HG02678 (cell line): ENCODE data around the gene DAP.
"Not testable (repeated sequence)": the region's sequence is repeated elsewhere in the genome, so short reads cannot be mapped to it uniquely, and the experiment has no call there.

Experiments
- ATAC-seq: cut with Tn5 transposase; IDR thresholded peaks from one replicate; pipeline ENCODE4 v1.9.1; 2021; ENCODE audit warnings: mild to moderate bottlenecking, moderate library complexity; ENCODE audit not compliant: unreplicated experiment

The DAP gene

GRCh38 chr5:10735569-10736276 lies 25.3 kb downstream of the DAP start:
- peak; percentile 77 for ATAC-seq

GRCh38 chr5:10734832-10735523 lies 26.1 kb downstream of the DAP start:
- ATAC-seq, result no peak

DNA sequence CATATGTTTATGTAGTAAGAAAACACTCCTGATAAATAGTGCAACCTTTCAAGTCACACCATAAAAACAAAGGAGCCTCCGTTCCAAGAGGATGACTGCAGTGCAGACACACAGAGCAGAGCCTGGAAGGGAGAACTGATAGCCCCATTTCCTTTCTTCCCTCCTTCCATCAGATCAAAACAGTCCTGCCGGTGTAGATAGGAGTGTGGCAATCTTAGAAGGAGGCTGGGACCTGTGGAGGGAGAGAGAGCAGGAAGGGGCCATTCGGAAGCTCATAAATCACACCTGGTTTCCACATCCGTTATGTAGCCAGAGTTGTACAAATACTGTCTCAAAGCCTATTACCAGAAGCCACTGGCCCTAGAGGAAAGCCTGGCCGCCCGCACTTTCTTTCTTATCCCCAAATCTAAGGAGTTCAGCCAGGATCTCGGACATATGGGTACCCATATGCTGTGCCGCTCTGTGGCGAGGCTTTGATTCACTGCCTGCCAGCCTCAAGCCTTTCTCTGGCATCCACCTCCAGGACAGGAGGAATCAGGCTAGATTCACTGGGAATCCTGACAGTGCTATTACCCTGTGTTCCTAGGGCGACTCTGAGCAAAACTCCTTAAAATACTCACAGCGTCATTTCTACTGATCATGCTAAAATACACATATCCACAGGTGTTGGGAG lies 26.9 kb downstream of the DAP start:
- no peak for ATAC-seq

DNA sequence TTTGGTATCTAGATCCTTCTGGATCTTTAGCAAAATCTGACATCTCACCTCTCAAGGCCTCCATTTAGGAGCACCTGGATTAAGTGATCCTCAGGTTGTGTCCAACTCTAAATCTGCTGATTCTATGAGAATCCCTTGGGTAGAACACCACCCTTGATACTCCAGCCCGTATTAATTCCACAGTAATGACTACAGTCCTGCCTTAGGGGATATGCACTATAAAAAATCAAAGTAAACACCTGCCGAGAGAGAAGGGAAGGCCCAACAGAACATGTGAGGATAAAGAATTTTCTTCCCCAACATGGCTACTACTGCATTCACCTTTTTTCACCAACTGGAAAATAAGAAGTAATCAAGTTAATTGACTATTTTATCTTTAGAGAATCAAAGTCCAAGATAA lies 27.6 kb downstream of the DAP start:
- no peak for ATAC-seq

GRCh38 chr5:10731913-10732312 lies 29.1 kb downstream of the DAP start:
- no peak for ATAC-seq

DNA sequence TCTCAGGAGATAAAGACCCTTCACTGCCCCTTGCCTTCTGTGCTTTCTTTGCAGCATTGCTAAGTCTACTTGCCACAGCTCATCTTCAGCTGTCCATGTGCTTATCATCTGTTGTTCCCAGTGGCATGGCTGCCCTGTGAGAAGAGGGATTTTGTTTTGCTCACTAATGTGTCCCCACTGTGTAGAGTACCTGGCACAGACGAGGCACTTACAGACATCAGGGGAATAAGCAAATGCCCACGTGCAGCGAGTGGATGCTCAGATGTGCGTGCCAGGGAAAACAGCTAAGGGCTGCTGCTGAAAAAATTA lies 31.0 kb downstream of the DAP start:
- no peak for ATAC-seq

DNA sequence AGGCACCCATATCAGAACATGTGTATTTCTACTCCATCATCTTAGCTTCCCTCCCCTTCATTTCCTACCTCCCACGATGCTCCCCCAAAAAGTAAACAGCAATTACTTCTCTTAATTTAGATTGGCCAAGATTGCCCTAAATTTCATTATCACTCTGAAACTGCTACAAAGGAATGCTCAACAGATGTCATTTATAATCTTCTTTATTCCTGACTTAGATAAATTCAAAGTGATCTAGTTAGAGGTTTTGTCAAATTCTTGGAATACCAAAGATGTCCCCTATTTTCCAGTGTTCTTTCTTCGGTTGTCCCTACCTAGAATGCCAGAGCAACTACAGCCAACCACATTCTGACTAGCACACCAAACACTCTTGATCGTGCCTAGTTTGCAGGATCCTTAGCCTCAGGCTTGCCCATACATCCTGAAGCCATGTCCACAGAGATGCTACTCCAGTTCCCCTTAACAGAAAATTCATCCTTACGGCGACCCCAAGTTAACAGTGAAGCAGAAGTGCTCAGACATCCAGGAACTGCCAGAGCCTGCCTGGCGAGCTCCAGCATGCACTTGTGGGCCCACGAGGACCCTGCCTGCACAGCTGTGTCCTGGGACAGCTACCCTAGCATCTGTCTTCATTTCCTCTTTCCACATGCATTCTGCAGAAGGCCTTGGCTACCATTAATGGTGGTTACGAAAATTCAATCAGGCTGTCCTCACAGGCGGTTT lies 31.6 kb downstream of the DAP start:
- no peak for ATAC-seq

DNA sequence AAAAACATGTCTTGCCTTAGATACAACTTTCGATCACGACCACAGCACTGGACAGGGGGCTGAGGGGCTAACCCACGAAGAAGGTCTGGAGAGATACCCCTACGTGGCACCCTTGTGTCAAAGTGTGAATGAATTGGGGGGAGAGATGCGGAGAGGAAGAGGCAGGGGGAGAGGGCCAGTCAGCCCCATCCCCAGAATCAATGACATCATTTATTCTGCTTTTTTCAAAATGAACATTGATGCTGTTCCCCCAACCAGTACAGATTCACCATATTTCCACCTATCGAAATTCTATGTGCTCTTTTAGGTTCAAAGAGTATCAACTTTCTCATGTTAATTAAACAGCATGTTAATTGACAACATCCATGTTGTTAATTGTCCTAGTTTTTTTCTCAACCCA lies 32.4 kb downstream of the DAP start:
- ATAC-seq, result no peak

- ATAC-seq, result no peak
Observed at GRCh38 chr5:10727861-10728260, 33.2 kb downstream of the DAP start.

GRCh38 chr5:10726913-10727517 lies 34.0 kb downstream of the DAP start:
- peak; percentile 94 for ATAC-seq

DNA sequence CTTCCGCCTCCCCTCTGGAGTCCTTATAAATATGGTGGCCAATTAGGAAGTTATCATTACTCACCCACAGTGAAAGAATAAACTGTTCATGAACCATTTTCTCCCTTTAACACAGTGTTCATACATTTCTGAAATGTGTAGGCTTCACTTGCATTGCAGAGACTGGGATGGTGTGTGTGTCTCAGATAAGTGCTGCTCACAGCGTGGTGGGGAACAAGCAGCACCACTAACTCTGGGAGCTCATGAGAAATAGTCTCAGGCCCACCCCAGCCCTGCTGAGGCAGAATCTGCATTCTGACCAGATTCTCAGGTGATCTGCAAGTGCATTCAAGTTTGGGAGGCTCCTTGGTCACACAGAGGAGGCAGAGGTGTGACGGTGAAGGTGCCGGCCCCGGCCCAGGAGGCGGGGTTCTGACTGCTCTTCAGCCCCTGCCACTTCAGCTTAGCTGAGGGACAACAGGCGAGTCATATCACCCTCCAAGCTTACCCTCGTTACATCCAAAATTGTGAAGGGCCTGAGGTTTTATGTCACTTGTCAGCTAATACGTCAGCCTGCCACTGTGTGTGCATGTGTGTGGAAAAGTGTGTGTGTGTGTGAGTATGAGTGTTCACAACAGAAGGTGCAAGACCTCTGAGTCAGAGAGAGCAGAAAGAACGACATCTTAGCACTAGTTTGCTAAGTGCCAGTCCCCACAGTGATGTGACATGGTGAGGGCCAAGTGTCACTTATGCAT lies 34.7 kb downstream of the DAP start:
- ATAC-seq, result peak; percentile 14

- ATAC-seq, result no peak
Observed at GRCh38 chr5:10725636-10726035, 35.4 kb downstream of the DAP start.

DNA sequence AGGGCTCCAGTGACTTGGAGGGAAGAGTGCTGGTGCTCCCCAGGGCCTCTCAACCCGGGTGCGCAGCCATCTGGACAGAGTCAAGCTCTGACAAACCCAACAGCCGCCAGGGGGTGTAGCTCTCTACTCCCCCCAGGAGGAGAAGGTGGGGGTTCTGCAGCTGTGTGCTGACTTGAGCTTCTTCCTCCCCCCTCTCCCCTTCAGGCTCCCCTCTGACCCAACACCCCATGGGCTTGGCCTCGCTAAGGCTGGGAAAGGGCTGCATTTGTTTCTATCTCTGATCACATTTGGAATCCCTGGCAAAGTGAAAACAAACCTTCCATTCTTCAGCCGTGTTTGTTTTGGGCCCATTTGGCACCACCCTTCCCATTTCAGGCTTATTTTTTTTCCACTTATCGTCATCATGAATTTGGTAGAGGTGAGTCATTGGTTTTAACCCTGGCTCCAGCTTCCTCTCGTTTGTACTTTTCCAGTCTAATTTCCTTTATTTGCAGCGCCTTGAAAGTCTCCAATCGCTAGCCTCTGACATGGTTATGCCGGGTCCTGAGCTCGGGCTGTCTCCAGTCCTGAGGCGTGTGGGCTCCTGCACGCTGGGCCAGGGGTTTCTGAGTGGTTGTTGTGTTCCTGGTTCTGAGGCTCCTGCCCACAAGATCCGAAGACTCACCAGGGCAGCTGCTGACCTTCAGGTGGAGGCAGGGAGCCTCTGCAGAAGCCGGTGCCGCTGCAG lies 36.1 kb downstream of the DAP start:
- no peak for ATAC-seq

GRCh38 chr5:10723514-10723913 lies 37.5 kb downstream of the DAP start:
- no peak for ATAC-seq

DNA sequence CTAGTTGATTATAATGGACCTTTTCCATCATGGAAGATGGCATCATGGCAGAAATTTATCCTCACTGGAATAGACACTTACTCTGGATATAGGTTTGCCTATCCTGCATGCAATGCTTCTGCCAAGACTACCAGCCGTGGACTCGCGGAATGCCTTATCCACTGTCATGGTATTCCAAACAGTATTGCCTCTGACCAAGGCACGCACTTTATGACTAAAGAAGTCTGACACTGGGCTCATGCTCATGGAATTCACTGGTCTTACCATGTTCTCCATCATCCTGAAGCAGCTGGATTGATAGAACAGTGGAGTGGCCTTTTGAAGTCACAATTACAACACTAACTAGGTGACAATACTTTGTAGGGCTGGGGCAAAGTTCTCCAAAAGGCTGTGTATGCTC lies 40.3 kb downstream of the DAP start:
- ATAC-seq, result not testable (repeated sequence)

DNA sequence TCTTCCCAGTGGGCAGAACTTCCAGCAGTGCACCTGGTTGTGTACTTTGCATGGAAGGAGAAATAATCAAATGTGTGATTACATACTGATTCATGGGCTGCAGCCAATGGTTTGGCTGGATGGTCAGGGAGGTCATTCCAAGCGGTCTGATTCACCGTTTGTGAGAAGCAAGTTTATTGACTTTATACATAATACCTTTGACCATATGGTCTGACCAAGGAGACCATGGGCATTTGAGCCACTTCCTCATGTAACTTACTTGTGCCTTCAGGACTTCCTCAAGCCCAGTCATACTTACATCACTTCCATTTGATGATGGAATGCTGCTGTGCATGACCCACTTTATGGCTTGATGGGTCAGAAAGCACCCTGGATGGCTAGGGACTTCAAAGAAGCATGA lies 41.1 kb downstream of the DAP start:
- ATAC-seq, result no peak

DNA sequence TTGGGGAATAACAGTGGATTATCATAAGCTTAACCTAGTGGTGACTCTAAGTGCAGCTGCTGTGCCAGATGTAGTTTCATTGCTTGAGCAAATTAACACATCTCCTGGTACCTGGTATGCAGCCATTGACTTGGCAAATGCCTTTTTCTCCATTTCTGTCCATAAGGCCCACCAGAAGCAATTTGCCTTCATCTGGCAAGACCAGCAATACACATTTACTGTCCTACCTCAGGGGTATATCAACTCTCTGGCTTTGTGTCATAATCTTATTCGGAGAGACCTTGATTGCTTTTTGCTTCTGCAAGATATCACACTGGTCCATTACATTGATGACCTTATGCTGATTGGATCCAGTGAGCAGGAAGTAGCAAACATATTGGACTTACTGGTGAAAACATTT lies 42.4 kb downstream of the DAP start:
- not testable (repeated sequence) for ATAC-seq

DNA sequence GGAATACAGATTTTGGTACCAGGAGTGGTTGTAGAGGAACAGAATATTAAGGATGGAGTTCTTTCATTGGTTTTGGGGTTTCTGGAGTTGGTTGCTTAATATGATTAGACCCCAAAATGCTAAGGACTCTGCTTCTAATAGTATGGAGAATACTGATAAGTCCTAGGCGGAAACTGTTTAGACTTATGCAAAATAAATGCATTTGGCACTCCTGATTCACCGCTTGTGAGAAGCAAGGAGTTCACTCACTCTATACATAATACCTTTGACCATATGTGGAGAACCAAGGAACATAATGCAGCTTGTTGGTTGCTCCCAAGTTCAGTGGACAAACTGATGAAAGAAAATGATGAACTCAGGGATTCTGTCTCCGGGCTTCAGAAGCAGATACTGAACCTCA lies 44.2 kb downstream of the DAP start:
- not testable (repeated sequence) for ATAC-seq

DNA sequence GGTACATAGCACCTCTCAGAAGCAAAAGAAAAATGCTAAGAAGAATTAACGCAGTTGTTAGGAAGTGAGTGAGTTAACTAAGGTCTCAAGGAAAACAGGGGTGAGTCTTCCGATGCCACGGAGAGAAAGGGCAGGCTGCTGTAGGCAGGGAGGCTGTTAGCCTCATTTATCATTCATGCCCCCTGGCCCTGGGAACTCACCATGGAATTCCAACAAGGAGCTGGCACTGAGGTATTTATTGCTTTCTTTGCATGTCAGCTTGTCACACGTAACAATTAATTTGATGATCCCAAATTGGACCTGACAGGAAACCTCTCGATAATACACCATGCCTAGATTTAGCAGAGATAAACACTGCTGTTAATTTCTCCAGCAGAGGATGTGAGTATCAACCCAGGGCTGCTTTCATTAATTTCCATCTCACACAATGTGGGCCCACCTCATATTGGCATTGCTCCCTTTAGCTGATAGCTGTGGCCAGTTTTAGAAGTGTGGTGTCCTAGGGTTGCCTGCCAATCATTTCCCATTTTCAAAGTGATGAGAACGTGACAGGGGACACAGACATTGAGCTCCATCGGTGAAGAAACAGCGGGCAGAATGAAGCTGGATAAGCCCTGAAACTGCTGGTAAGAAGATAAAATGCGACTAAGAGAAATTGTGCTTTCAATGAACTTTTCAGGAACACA lies 45.3 kb downstream of the DAP start:
- no peak for ATAC-seq
